ENCODE measurements around the gene IL2RA.
"Not testable (repeated sequence)": the region's sequence is repeated elsewhere in the genome, so short reads cannot be mapped to it uniquely, and the experiment has no call there.

IL2RA gene

GRCh38 chr10:6013413-6014192 is 48.6 kb downstream of the IL2RA start:
- no peak for DNase-seq (ENCODE audit: low spot score)

- no peak for DNase-seq (ENCODE audit: low spot score)
These were observed 49.9 kb downstream of the IL2RA start for GRCh38 chr10:6012121-6012905.

DNA sequence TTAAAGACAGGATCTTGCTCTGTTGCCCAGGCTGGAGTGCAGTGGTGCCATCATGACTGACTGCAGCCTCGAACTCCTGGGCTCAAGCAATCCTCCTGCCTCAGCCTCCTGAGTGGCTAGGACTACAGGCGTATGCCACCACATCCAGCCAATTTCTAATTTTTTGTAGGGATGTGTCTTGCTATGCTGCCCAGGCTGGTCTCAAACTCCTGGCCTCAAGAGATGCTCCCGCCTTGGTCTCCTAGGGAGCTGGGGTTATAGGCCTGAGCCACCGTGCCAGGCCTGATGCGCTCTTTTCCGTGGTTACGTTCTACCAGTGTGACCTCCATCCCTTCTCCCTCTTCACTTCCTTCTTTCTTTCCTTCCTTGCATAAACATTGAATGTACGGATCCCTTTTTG is 50.6 kb downstream of the IL2RA start:
- no peak for DNase-seq (ENCODE audit: low spot score)

DNA sequence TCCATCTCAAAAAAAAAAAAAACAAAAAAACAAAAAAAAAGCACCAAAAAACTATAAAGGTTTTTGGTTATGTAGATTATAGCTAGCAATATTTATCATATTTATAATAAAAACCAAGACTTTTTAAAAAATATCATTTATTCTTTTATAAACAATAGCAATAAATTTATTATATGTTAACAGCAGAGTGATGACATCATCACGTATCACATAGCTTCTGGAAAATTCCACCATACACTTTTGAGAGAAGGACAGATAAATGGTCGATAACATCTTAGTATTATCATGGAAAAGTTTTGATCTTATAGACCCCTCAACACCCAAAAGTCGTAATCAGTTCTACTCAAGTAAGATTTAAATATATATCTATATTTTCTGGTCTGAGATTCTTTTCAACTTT is 51.6 kb downstream of the IL2RA start:
- DNase-seq (ENCODE audit: low spot score) = no peak

DNA sequence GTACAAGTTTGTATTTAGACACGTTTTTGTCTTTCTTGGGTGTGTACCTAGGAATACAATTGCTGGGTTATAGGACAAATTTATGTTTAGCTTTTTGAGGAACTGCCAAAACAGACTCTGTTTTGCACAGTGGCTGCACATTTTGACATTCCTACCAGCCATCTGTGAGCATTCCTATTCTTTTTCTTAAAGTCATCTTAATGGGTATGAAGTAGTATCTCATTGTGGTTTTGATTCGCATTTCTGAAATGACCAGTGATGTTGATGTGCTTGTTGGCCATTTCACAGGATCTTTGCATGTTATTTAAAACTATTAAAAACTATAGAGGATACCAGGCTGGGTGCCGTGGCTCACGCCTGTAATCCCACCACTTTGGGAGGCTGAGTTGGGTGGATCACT is 52.2 kb downstream of the IL2RA start:
- no peak for DNase-seq (ENCODE audit: low spot score)

DNA sequence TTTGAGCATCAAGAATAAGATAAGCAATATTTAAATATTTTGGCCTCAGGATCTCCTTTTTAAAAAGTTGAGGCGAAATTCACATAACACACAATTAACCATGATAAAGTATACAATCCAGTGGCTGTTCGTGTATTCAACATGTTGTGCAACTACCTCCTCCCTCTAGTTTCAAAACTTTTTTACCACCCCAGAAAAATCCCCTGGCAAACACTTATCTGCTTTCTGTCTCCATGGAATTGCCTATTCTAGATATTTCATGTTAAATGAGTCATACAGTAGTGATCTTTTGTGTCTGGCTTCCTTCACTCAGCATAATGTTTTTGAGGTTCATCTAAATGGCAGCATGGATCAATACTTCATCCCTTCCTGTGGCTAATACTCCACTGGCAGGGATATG is 53.0 kb downstream of the IL2RA start:
- DNase-seq (ENCODE audit: low spot score) = peak; percentile 24

DNA sequence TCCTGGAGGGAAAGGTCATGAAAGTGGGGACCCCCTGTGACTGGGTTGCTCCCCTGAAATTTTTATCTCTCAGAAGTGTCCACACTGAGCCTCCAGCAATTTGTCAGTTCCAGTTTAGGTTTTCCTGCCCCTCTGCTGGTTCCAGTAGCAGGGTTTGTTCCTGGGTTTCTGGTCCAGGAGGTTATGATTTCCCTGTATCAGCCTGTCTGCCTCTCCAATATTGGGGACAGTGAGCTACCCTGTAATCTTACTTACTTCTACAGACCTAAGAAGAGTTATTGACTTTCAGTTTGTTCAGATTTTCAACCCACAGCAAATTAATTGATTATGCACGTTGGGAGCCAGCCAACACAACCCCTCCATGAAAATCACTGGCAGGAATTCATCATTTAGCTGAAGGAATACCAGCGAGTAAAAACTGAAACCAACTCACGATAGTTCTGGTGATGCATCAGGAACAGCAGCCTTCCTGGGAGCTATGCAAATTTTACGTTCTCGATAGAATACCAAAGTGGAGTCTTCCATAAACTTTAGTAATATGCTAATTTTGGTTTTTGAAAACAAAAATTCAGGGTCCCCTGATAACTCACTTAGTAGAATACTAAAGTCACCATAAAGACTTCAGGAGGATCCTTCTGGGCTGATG is 53.5 kb downstream of the IL2RA start:
- DNase-seq (ENCODE audit: low spot score) = peak; percentile 41

- DNase-seq (ENCODE audit: low spot score) = no peak
These were observed 55.2 kb downstream of the IL2RA start for GRCh38 chr10:6006991-6007390.

DNA sequence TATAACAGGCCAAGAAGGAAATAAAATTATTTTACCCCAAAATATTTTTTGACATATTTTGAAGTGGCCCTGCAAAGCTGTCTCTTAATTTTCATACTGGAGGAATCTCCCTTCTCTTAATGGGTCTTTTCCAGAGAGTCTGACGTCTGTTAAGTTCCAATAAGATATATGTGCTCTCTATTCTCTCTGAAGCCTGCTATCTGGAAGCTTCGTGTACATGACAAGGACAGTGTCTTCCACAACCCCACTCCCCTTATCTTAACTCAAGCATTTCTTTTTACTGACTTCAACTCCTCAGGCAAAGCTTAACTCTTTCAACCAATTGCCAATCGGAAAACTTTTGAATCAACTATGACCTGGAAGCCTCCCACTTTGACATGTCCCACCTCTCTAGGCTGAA is 55.6 kb downstream of the IL2RA start:
- no peak for DNase-seq (ENCODE audit: low spot score)

DNA sequence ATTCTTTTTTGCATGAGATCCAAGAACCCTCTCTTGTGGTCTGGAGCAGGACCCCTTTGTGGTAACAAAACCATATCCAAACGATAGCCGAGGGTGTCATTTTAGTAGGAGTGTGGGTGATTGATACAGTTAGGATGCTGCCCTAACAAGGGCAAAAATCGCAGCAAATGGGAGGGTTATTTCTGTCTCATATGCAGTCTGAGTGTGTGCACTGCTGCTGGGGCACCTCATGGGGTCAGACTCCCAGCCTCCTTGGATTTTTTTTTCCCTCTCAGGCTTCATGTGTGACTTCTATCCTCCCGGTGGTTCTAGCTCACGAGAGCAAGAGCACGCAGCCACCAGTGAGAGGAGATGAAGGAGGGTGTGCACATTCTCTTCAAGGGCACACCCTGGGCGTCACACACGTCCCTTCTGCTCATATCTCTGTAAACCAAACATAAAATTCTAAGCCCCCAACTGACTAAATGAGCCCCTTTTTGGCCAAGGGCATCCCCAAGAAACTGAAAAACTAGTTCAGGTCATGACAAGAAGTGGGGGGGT is 56.2 kb downstream of the IL2RA start:
- no peak for DNase-seq (ENCODE audit: low spot score)

- not testable (repeated sequence) for DNase-seq (ENCODE audit: low spot score)
These were observed 56.9 kb downstream of the IL2RA start for GRCh38 chr10:6005161-6005804.

GRCh38 chr10:6002809-6003510 is 59.2 kb downstream of the IL2RA start:
- no peak for DNase-seq (ENCODE audit: low spot score)

- no peak for DNase-seq (ENCODE audit: low spot score)
These were observed 62.6 kb downstream of the IL2RA start for GRCh38 chr10:5999440-6000165.

DNA sequence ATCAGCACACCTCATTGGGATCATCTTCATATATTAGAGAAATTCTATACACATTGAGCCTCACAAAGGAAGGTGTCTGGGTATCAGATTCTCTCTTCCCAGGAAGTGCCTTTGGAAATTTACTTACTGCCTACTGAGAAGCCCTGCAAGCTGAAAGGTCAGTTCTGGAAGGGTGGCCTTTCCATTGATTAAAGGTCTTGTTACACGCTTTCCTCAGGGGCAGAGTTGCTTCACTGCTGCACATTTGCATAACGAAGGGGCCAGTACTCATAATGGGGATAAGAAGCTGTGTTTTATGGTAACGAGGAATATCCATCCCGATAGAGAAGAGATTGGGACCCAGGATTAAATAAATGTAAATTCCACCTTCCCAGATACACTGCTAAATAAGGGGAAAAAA is 65.5 kb downstream of the IL2RA start:
- no peak for DNase-seq (ENCODE audit: low spot score)

- DNase-seq (ENCODE audit: low spot score) = no peak
These were observed 69.8 kb downstream of the IL2RA start for GRCh38 chr10:5992398-5992797.

GRCh38 chr10:5991708-5992107 is 70.5 kb downstream of the IL2RA start:
- no peak for DNase-seq (ENCODE audit: low spot score)

GRCh38 chr10:5989756-5990155 is 72.4 kb downstream of the IL2RA start:
- no peak for DNase-seq (ENCODE audit: low spot score)

DNA sequence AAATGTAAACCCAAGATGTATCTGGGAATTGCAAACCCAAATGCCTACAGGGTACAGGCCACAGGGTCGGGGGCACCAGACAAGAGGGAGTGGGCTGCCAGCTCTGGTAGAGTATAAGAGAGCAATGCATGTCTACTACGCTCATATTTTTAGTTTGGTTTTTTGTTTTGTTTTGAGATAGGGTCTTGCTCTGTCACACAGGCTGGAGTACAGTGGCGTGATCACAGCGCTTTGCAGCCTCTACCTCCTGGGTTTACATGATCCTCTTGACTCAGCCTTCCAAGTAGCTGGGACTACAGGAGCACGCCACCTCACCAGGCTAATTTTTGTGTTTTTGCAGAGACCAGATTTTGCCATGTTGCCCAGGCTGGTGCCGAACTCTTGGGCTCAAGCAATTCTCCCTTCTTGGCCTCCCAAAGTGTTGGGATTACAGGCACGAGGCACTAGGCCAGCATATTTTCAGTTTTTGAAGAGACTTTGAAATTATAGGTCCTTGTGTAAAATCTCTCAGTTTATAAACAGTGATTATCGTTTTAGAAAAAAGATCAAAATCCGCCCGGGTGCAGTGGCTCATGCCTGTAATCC is 73.7 kb downstream of the IL2RA start:
- no peak for DNase-seq (ENCODE audit: low spot score)

- DNase-seq (ENCODE audit: low spot score) = no peak
These were observed 74.4 kb downstream of the IL2RA start for GRCh38 chr10:5987747-5988146.

- DNase-seq (ENCODE audit: low spot score) = no peak
These were observed 77.1 kb downstream of the IL2RA start for GRCh38 chr10:5985029-5985428.

- no peak for DNase-seq (ENCODE audit: low spot score)
These were observed 78.4 kb downstream of the IL2RA start for GRCh38 chr10:5983774-5984173.

Data from hepatic stellate cell (primary cell).